KMS-11 (cell line): ENCODE data around the gene C16orf46.

Source experiments
- H2AFZ ChIP-seq: fragments of 200-600 bp; sonication (generic); 2 replicates; pipeline ENCODE4 v1.6.1; 2016; ENCODE audit warnings: antibody characterized with exemption, mixed run types, low read depth
- H3K27ac ChIP-seq: fragments of 200-600 bp; sonication (generic); 2 replicates; pipeline ENCODE4 v1.6.1; 2016; ENCODE audit warnings: mild to moderate bottlenecking, mixed run types
- H3K27me3 ChIP-seq: fragments of 200-600 bp; sonication (generic); 2 replicates; pipeline ENCODE4 v1.6.1; 2017; ENCODE audit warnings: mild to moderate bottlenecking, low read depth, mixed run types, moderate library complexity; ENCODE audit not compliant: insufficient read depth
- H3K36me3 ChIP-seq: fragments of 200-600 bp; sonication (generic); 2 replicates; pipeline ENCODE4 v1.6.1; 2017; ENCODE audit warnings: mild to moderate bottlenecking, mixed run types; ENCODE audit not compliant: insufficient read depth
- H3K4me1 ChIP-seq: fragments of 200-600 bp; sonication (generic); 2 replicates; pipeline ENCODE4 v1.6.1; 2016; ENCODE audit warnings: mild to moderate bottlenecking, low read depth, mixed run types; ENCODE audit not compliant: poor library complexity, severe bottlenecking
- H3K4me2 ChIP-seq: fragments of 200-600 bp; sonication (generic); 2 replicates; pipeline ENCODE4 v1.7.0; 2016; ENCODE audit warnings: mild to moderate bottlenecking, mixed run types
- H3K4me3 ChIP-seq: fragments of 200-600 bp; sonication (generic); IDR thresholded peaks from 2 replicates; pipeline ENCODE4 v1.6.1; 2017; ENCODE audit warnings: low read depth, low read length, mixed read lengths; ENCODE audit not compliant: insufficient read depth
- H3K79me2 ChIP-seq: fragments of 200-600 bp; sonication (generic); 2 replicates; pipeline ENCODE4 v1.6.1; 2016; ENCODE audit warnings: low read depth, mixed run types; ENCODE audit not compliant: insufficient read depth
- H3K9ac ChIP-seq: fragments of 200-600 bp; sonication (generic); 2 replicates; pipeline ENCODE4 v1.6.1; 2016; ENCODE audit warnings: mild to moderate bottlenecking, mixed run types
- H4K20me1 ChIP-seq: fragments of 200-600 bp; sonication (generic); 2 replicates; pipeline ENCODE4 v1.6.1; 2016; ENCODE audit warnings: mild to moderate bottlenecking, mixed run types; ENCODE audit not compliant: insufficient read depth
- TF ChIP-seq, protein P1 (sequence below): fragments of 200-600 bp; sonication (generic); conservative IDR thresholded peaks from 2 replicates; pipeline ENCODE4 v1.6.1; 2017; ENCODE audit warnings: low read depth, mild to moderate bottlenecking, antibody characterized with exemption, low read length, moderate library complexity, mixed read lengths

Gene C16orf46

DNA sequence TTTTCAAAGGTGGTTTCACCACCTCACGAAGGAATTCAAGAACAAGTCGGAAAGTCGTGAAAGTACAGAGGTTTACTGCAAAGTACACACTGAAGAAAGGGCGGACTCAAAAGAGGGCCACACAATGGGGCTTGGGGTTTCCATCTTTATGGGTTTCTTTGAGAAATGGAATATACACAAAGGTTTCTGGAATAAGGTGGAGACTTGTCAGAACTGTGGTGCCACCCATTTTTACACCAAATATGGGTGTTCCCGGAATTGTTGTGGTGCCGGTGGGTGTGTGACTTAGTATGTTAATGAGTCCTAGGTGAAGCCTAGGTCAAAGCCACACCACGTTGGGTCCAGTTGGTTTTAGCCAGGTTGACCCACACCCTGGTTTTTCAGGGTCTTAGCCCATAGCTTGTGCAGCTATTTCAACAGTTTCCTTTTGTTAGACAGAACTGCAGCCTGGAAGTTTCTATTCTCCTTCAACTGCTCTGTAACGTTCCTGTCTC is 19.7 kb upstream of the C16orf46 start:
- H3K9ac ChIP-seq, result peak overlapping the region; percentile 5; the same call in 1 of the 2 replicates
- TF ChIP-seq, protein P1, sequence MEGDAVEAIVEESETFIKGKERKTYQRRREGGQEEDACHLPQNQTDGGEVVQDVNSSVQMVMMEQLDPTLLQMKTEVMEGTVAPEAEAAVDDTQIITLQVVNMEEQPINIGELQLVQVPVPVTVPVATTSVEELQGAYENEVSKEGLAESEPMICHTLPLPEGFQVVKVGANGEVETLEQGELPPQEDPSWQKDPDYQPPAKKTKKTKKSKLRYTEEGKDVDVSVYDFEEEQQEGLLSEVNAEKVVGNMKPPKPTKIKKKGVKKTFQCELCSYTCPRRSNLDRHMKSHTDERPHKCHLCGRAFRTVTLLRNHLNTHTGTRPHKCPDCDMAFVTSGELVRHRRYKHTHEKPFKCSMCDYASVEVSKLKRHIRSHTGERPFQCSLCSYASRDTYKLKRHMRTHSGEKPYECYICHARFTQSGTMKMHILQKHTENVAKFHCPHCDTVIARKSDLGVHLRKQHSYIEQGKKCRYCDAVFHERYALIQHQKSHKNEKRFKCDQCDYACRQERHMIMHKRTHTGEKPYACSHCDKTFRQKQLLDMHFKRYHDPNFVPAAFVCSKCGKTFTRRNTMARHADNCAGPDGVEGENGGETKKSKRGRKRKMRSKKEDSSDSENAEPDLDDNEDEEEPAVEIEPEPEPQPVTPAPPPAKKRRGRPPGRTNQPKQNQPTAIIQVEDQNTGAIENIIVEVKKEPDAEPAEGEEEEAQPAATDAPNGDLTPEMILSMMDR, result no peak
- peaks cover 13% of the 10 kb centered on the region for H3K4me1 ChIP-seq
- no peaks in the 10 kb centered on the region for H3K36me3 ChIP-seq
- peak overlapping the region; percentile 74 for H2AFZ ChIP-seq
- no peaks in the 10 kb centered on the region for H4K20me1 ChIP-seq
- no peaks in the 10 kb centered on the region for H3K27me3 ChIP-seq
- no peak overlapping the region for H3K4me3 ChIP-seq
- H3K4me2 ChIP-seq, result peak overlapping the region; percentile 79
- H3K79me2 ChIP-seq, result peaks cover 4% of the 10 kb centered on the region; the same call in 1 of the 2 replicates
- H3K27ac ChIP-seq, result peak overlapping the region; percentile 2; the same call in 1 of the 2 replicates

DNA sequence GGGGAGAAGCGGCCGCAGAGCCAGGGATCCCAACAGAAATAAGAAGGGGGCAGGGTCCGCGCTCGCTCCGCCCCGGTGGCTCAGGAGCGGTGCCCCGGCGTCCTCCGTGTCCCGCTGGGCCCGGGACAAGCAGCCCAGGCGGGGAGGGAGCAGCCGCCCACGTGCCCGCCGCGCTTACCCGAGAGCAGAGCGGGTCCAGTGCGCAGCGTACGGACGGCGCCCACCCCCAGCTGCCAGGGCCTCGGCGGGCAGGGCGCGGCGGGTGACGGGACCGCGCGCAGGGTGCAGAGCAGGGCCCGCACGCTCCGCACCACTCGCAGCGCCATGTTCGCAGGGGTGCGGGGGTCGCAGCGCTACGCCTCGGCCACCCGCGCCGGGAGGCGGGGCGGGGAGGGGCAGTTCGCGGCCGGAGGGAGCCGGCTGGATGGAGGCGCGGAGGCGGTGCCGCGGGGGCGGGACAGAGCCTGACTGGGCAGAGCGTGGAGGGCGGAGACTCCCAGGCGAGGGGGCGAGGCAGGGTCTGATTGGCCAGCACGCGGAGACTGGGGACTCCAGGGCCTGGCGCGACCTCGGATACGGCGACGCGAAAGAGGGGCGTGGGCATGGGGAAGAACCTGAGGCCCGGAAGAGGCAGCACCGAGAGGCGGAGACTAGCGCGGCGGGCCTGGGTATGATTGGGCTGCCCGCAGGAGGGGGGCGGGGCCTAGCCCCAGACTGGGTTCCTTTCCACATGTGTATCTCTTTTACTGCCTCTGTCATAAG is 19.1 kb upstream of the C16orf46 start, which contains the start of gene GCSH:
GCSH (minus strand) TSS at position 443 of the 762 bp plus-strand sequence; CDS start at position 326, 117 bp downstream.
- H3K4me1 ChIP-seq, result peaks cover 13% of the 10 kb centered on the region
- no peaks in the 10 kb centered on the region for H3K36me3 ChIP-seq
- no peak within 1 kb of the TSS for H3K4me3 ChIP-seq
- peaks cover 4% of the 10 kb centered on the region; the same call in 1 of the 2 replicates for H3K79me2 ChIP-seq
- TF ChIP-seq, protein P1, result no peak
- peak within 1 kb of the TSS; percentile 74 for H2AFZ ChIP-seq
- H3K4me2 ChIP-seq, result peak within 1 kb of the TSS; percentile 81
- H3K27ac ChIP-seq, result peak within 1 kb of the TSS; percentile 18; the same call in 1 of the 2 replicates
- no peaks in the 10 kb centered on the region for H4K20me1 ChIP-seq
- peak within 1 kb of the TSS; percentile 75 for H3K9ac ChIP-seq
- H3K27me3 ChIP-seq, result no peaks in the 10 kb centered on the region

DNA sequence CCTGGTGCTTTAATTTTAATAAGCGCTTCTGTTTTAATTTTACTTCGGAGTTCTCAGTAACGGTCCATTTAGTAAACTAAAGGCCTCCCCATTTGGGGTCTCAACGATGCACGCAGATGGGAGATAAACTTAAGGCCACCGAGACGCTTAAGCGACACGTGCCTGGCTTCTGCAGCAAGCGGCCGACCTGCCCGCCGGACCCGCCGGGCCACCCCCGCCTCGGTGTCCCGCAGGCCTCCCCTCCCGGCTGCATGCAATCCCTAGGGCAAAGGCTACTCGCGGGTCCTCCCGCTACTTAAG is 18.6 kb upstream of the C16orf46 start:
- H4K20me1 ChIP-seq, result no peaks in the 10 kb centered on the region
- TF ChIP-seq, protein P1, result no peak
- H3K4me3 ChIP-seq, result no peak overlapping the region
- no peaks in the 10 kb centered on the region for H3K36me3 ChIP-seq
- peaks cover 13% of the 10 kb centered on the region for H3K4me1 ChIP-seq
- H2AFZ ChIP-seq, result peak overlapping the region; percentile 65
- peaks cover 4% of the 10 kb centered on the region; the same call in 1 of the 2 replicates for H3K79me2 ChIP-seq
- peak overlapping the region; percentile 81 for H3K4me2 ChIP-seq
- H3K27ac ChIP-seq, result peak overlapping the region; percentile 18; the same call in 1 of the 2 replicates
- no peaks in the 10 kb centered on the region for H3K27me3 ChIP-seq
- peak overlapping the region; percentile 75 for H3K9ac ChIP-seq

DNA sequence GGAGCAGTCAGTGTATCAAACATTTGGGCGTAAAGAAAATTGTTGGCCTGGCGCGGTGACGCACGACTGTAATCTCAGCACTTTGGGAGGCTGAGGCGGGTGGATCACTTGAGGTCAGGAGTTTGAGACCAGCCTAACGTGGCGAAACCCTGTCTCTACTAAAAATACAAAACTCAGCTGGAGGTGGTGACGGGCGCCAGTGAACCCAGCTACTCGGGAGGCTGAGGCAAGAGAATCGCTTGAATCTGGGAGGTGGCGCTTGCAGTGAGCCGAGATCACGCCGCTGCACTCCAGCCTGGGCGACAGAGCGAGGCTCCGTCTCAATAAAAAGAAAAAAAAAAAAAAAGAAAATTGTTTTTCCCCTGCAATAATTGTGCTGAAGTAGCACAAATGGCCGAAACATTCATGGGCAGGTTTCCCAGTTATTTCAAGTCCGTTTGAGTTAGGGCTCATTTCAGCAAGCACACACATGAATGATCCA is 17.8 kb upstream of the C16orf46 start:
- TF ChIP-seq, protein P1, result no peak
- H3K9ac ChIP-seq, result no peak overlapping the region
- no peaks in the 10 kb centered on the region for H4K20me1 ChIP-seq
- no peak overlapping the region for H3K4me3 ChIP-seq
- peaks cover 13% of the 10 kb centered on the region for H3K4me1 ChIP-seq
- peaks cover 4% of the 10 kb centered on the region; the same call in 1 of the 2 replicates for H3K79me2 ChIP-seq
- no peaks in the 10 kb centered on the region for H3K27me3 ChIP-seq
- no peak overlapping the region for H2AFZ ChIP-seq
- H3K27ac ChIP-seq, result no peak overlapping the region
- H3K4me2 ChIP-seq, result peak overlapping the region; percentile 81; the same call in 1 of the 2 replicates
- H3K36me3 ChIP-seq, result no peaks in the 10 kb centered on the region
